Measurements from ENCODE around the gene NEU3. TPM values are rescaled to one million over a fixed set of nuclear protein-coding genes. Genes with fewer than 3 reads are reported as not detected.

NEU3 gene
- total RNA-seq, 1 experiment from 2014 or later = 29.0 TPM

- Histone ChIP-seq H3K4me1 (ENCODE audit: control insufficient read depth, insufficient read depth, low read length) (no peaks in the 10 kb centered on the region), H3K27ac (ENCODE audit: low read length) (no peak overlapping the region), H3K36me3 (ENCODE audit: control insufficient read depth, insufficient read depth, low read length) (no peaks in the 10 kb centered on the region), H3K9me3 (ENCODE audit: control insufficient read depth, insufficient read depth, low read depth, low read length) (no peaks in the 10 kb centered on the region), H3K4me3 (ENCODE audit: low read depth in 2 of 2, low read length in 2 of 2) (no peak overlapping the region), H3K27me3 (ENCODE audit: control insufficient read depth, insufficient read depth, low read length) (peaks cover 6% of the 10 kb centered on the region; the same call in 1 of the 2 replicates)
- intact Hi-C loops (cut with micrococcal nuclease; ENCODE audit: unreplicated experiment) (no loop called here), in situ Hi-C loops (cut with HindIII; ENCODE audit: low pct_unique_long_range_greater_than_20kb, low sequenced_read_pairs) (no loop called here)
- TF ChIP-seq SIN3A (IDR thresholded peaks at IDR 0.05; ENCODE audit: borderline replicate concordance, insufficient read depth, low read depth, low read length) (no peak), POLR2AphosphoS5 (IDR thresholded peaks at IDR 0.05; ENCODE audit: low read depth, low read length) (no peak), TCF7L2 (IDR thresholded peaks at IDR 0.05; ENCODE audit: low read depth, low read length) (no peak), REST (IDR thresholded peaks at IDR 0.05; ENCODE audit: insufficient read depth in 1 of 2, low read depth in 2 of 2, low read length in 1 of 2) (no peak)
- TF ChIP-seq, protein P1, sequence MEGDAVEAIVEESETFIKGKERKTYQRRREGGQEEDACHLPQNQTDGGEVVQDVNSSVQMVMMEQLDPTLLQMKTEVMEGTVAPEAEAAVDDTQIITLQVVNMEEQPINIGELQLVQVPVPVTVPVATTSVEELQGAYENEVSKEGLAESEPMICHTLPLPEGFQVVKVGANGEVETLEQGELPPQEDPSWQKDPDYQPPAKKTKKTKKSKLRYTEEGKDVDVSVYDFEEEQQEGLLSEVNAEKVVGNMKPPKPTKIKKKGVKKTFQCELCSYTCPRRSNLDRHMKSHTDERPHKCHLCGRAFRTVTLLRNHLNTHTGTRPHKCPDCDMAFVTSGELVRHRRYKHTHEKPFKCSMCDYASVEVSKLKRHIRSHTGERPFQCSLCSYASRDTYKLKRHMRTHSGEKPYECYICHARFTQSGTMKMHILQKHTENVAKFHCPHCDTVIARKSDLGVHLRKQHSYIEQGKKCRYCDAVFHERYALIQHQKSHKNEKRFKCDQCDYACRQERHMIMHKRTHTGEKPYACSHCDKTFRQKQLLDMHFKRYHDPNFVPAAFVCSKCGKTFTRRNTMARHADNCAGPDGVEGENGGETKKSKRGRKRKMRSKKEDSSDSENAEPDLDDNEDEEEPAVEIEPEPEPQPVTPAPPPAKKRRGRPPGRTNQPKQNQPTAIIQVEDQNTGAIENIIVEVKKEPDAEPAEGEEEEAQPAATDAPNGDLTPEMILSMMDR (IDR thresholded peaks at IDR 0.05) = no peak
- no peak for DNase-seq (ENCODE audit: low read depth, low spot score)
- CTCF ChIA-PET = interaction anchor here (1.7 kb wide), 1 partner anchor 189 kb away, joined by 5 read pairs; no protein-coding TSS in a partner anchor
- no peak for ATAC-seq
- POLR2A ChIA-PET = no interaction called here
- no TSS peak for BruUV-seq (replicated peaks)
Observed at GRCh38 chr11:75059299-75059698, 70.6 kb downstream of the NEU3 start.

GRCh38 chr11:75063741-75064314, 75.1 kb downstream of the NEU3 start:
- intact Hi-C loops (cut with micrococcal nuclease; ENCODE audit: unreplicated experiment) = no loop called here
- POLR2A ChIA-PET = no interaction called here

More at GRCh38 chr11:75063741-75064314, 75.1 kb downstream of the NEU3 start:
- ATAC-seq (no peak), DNase-seq (ENCODE audit: low read depth, low spot score) (no peak)
- CTCF ChIA-PET = no interaction called here
- in situ Hi-C loops (cut with HindIII; ENCODE audit: low pct_unique_long_range_greater_than_20kb, low sequenced_read_pairs) = no loop called here
- BruUV-seq (replicated peaks) = no TSS peak
- Histone ChIP-seq H3K4me3 (ENCODE audit: low read depth in 2 of 2, low read length in 2 of 2) (no peak overlapping the region), H3K27me3 (ENCODE audit: control insufficient read depth, insufficient read depth, low read length) (peaks cover 11% of the 10 kb centered on the region; the same call in 1 of the 2 replicates), H3K36me3 (ENCODE audit: control insufficient read depth, insufficient read depth, low read length) (no peaks in the 10 kb centered on the region), H3K9me3 (ENCODE audit: control insufficient read depth, insufficient read depth, low read depth, low read length) (no peaks in the 10 kb centered on the region), H3K4me1 (ENCODE audit: control insufficient read depth, insufficient read depth, low read length) (no peaks in the 10 kb centered on the region), H3K27ac (ENCODE audit: low read length) (no peak overlapping the region)
- no peak for TF ChIP-seq SIN3A (IDR thresholded peaks at IDR 0.05; ENCODE audit: borderline replicate concordance, insufficient read depth, low read depth, low read length)
- TF ChIP-seq, protein P1 (IDR thresholded peaks at IDR 0.05) = no peak
- TF ChIP-seq REST (IDR thresholded peaks at IDR 0.05; ENCODE audit: insufficient read depth in 1 of 2, low read depth in 2 of 2, low read length in 1 of 2) = no peak
- TF ChIP-seq TCF7L2 (IDR thresholded peaks at IDR 0.05; ENCODE audit: low read depth, low read length) = no peak
- no peak for TF ChIP-seq POLR2AphosphoS5 (IDR thresholded peaks at IDR 0.05; ENCODE audit: low read depth, low read length)

Data from Panc1 (cell line).